MCF 10A (cell line): Measurements from ENCODE around the gene RDM1. TPM values are rescaled to one million over a fixed set of nuclear protein-coding genes. Genes with fewer than 3 reads are reported as not detected.

ENCODE experiments used
- BruUV-seq: library from RNA; stranded (reverse); fragments of 400-500 nt; replicated peaks from 2 replicates; lab custom pipeline; 2021; lab: Mats Ljungman, UMichigan
- CTCF ChIA-PET: fragments of 300-600 bp; sonication (Branson Sonifier 250); formaldehyde crosslinking; extraction: SDS; loops from one replicate; lab custom pipeline; 2021; ENCODE audit warnings: antibody characterized with exemption, inconsistent platforms; lab: Yijun Ruan, JAX
- POLR2A ChIA-PET: fragments of 300-600, 350-650 bp; sonication (Branson Sonifier 250); formaldehyde crosslinking; extraction: SDS; loops from one replicate; lab custom pipeline; 2020; ENCODE audit warnings: antibody characterized with exemption, inconsistent platforms; lab: Yijun Ruan, JAX
- DNase-seq: peaks from one replicate; pipeline ENCODE4 v3.0.0-alpha.2; 2018; ENCODE audit not compliant: unreplicated experiment
- H3K27ac Mint-ChIP-seq: one replicate; pipeline ENCODE4 v1.8.0; 2022; ENCODE audit warnings: mild to moderate bottlenecking, low read depth, mixed read lengths; ENCODE audit not compliant: unreplicated experiment
- H3K27me3 Mint-ChIP-seq: one replicate; pipeline ENCODE4 v1.8.0; 2022; ENCODE audit warnings: mixed read lengths; ENCODE audit not compliant: insufficient read depth, unreplicated experiment
- H3K36me3 Mint-ChIP-seq: one replicate; pipeline ENCODE4 v1.8.0; 2022; ENCODE audit warnings: mild to moderate bottlenecking, moderate library complexity, mixed read lengths; ENCODE audit not compliant: insufficient read depth, unreplicated experiment
- H3K4me1 Mint-ChIP-seq: one replicate; pipeline ENCODE4 v1.8.0; 2022; ENCODE audit warnings: mixed read lengths; ENCODE audit not compliant: insufficient read depth, unreplicated experiment
- H3K4me3 Mint-ChIP-seq: one replicate; pipeline ENCODE4 v1.8.0; 2022; ENCODE audit warnings: mild to moderate bottlenecking, moderate library complexity, mixed read lengths; ENCODE audit not compliant: unreplicated experiment
- H3K9me3 Mint-ChIP-seq: one replicate; pipeline ENCODE4 v1.8.0; 2022; ENCODE audit warnings: mixed read lengths; ENCODE audit not compliant: unreplicated experiment
- CTCF ChIP-seq: fragments of 200-600 bp; IDR thresholded peaks from one replicate; pipeline ENCODE4 v1.8.0; 2022; ENCODE audit warnings: antibody characterized with exemption, mild to moderate bottlenecking; ENCODE audit not compliant: unreplicated experiment
- intact Hi-C: fragments of 100-400 bp; cut with micrococcal nuclease; formaldehyde crosslinking; loops from 2 replicates; pipeline ENCODE4 v1.14.1; 2022
- total RNA-seq: library from RNA; stranded (reverse); gene quantifications from 2 replicates; pipeline ENCODE4 v1.2.3, GENCODE V29; 2022

RDM1 gene
- total RNA-seq, 1 experiment from 2014 or later: 2.6 TPM

- Mint-ChIP-seq H3K36me3 (no peaks in the 10 kb centered on the region), H3K27me3 (no peaks in the 10 kb centered on the region), H3K4me3 (no peak overlapping the region), H3K9me3 (no peaks in the 10 kb centered on the region), H3K4me1 (peaks cover 5% of the 10 kb centered on the region), H3K27ac (no peak overlapping the region)
- no peak for DNase-seq
- intact Hi-C loops: no loop called here
- TF ChIP-seq CTCF: no peak
- POLR2A ChIA-PET: no interaction called here
- BruUV-seq: no TSS peak
- CTCF ChIA-PET: no interaction called here
Observed at GRCh38 chr17:35878361-35878760, 52.2 kb downstream of the RDM1 start.

GRCh38 chr17:35877345-35878029, 53.1 kb downstream of the RDM1 start:
- H3K9me3 Mint-ChIP-seq: no peaks in the 10 kb centered on the region
- no peaks in the 10 kb centered on the region for H3K27me3 Mint-ChIP-seq

GRCh38 chr17:35876534-35876933, 54.0 kb downstream of the RDM1 start:
- Mint-ChIP-seq H3K27ac (no peak overlapping the region), H3K9me3 (no peaks in the 10 kb centered on the region), H3K36me3 (no peaks in the 10 kb centered on the region), H3K27me3 (no peaks in the 10 kb centered on the region), H3K4me3 (no peak overlapping the region), H3K4me1 (peaks cover 5% of the 10 kb centered on the region)
- no peak for TF ChIP-seq CTCF
- POLR2A ChIA-PET: no interaction called here
- BruUV-seq: no TSS peak
- DNase-seq: no peak
- intact Hi-C loops: no loop called here
- CTCF ChIA-PET: interaction anchor here (0.6 to 0.7 kb wide), 2 partner anchors 11 to 25 kb away, joined by 3 to 4 read pairs; no protein-coding TSS in a partner anchor

More at GRCh38 chr17:35877345-35878029, 53.1 kb downstream of the RDM1 start:
- Mint-ChIP-seq H3K27ac (no peak overlapping the region), H3K36me3 (no peaks in the 10 kb centered on the region), H3K4me3 (no peak overlapping the region), H3K4me1 (peaks cover 5% of the 10 kb centered on the region)
- BruUV-seq: no TSS peak
- ChIA-PET POLR2A (no interaction called here), CTCF (no interaction called here)
- intact Hi-C loops: no loop called here
- no peak for TF ChIP-seq CTCF
- no peak for DNase-seq

- intact Hi-C loops: no loop called here
- Mint-ChIP-seq H3K4me1 (peaks cover 5% of the 10 kb centered on the region), H3K27me3 (no peaks in the 10 kb centered on the region), H3K9me3 (no peaks in the 10 kb centered on the region), H3K36me3 (no peaks in the 10 kb centered on the region), H3K27ac (no peak overlapping the region), H3K4me3 (no peak overlapping the region)
- POLR2A ChIA-PET: no interaction called here
- no TSS peak for BruUV-seq
- TF ChIP-seq CTCF: no peak
- CTCF ChIA-PET: no interaction called here
- DNase-seq: no peak
Observed at GRCh38 chr17:35875800-35876139, 54.8 kb downstream of the RDM1 start.
